NCI-H1092 treated with DMSO at 0.1 percent for 48 hours (cell line): ENCODE data around the gene OR52E5.
A peak's percentile ranks its signal among the peaks of the same experiment; 100 is the strongest.

Experiments
- DNase-seq: peaks from one replicate; lab custom pipeline; 2025; lab: John Stamatoyannopoulos, UW

The OR52E5 gene

DNA sequence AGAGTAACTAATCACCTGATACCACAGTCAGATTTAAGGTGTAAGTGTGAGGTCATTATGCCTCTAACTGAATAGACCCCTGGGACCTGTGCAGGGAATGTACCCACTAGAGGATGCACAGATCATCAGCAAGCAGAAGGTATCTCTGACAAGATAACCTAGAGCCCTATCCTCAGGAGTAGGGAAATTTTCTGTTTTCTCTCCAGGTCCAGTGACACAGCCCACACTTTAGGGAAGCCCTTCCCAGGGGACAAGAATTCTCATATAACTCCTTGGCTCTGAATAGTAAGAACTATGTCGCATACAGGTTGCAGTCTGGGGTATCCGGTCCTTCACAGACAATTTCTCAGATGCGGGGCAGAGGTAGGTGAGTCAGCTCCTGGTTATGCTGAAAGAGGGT is at the start of gene OR52E5:
TSS of gene OR52E5 (plus strand) at position 301 of the 400 bp plus-strand sequence. CDS start 7,569 bp downstream, outside the sequence.
- DNase-seq: no peak

DNA sequence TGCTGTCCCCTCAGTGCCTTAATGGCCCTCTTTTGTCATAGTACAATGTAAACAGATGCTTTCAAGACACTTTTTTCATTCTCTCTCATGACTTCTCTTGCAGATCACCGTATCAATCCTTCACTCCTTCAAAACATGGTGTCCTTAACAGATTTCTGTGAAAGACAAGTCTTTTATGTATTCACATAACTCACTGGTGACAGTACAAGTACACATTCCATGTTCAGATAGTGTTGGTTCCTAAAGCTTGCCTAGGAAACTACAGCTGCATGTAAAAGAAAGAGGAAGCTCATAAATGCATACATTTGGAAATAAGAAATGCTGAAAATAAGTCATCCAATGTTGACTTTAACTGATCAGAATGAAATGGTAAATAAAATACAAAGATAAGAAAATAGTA is 46.3 kb upstream of the OR52E5 start:
- DNase-seq: no peak

DNA sequence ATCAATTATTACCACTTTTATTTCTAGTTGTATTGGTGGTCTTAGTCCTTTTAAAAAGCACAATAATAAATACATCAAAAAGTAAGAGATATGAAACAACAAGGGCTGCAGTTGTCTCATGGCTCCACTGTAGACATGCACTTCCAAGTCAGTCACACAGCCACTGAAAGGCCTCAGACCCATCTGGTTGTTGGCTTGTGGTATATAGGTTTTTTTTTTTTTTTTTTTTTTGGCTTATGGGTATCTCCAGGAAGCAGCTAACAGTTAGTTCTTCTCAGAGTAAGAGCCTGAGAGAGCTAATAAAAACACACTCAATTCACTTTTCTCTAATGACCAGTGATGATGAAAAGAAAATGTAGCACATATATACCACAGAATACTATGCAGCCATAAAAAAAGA is 45.3 kb upstream of the OR52E5 start:
- no peak for DNase-seq

DNA sequence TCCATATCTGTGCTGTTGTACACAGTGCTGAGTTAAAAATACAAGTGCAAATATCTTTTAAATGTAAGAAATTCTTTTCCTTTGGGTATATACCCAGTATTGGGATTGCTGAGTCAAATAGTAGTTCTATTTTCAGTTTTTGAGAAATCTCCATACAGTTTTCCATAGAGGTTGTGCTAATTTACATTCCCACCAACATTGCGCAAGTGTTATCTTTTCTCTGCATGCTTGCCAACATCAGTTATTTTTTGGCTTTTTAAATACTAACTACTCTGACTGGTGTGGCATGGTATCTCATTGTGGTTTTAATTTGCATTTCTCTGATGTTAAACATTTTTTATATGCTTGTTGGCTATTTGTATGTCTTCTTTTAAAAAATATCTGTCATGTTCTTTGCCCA is 42.0 kb upstream of the OR52E5 start:
- DNase-seq: no peak

DNA sequence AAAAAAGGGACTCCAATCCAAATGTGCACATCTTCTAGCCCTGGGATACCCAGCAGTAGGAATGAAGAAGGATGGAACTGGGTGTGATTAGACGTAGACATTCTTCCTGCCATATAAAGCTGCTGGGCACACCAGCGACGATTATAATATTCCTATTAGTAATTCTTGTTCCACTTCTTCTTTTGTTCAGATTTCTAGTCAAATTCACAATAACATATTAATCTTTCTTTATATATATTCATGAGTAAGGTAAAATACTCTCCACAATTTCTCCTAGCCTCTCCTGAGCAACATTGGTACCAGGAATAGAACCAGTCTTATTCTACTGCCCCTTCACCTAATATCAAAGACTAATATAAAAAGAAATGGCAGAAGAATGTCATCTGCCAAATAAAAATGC is 35.4 kb upstream of the OR52E5 start, which contains the start of gene OR52E8:
TSS of gene OR52E8 (minus strand) at position 101 of the 400 bp plus-strand sequence. CDS start at position 101, 0 bp downstream.
- no peak for DNase-seq

DNA sequence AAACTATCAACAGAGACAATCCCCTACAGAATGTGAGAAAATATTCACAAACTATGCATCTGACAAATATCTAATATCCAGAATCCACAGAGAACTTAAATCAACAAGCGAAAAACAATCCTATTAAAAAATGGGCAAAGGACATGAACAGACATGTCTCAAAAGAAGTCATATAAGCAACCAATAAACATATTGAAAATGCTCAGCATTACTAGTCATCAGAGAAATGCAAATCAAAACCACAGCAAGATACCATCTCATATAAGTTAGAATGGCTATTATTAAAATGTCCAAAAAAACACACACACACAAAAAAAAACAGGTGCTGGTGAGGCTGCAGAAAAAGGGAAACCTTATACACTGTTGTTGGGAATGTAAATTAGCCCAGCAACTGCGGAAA is 27.2 kb upstream of the OR52E5 start:
- DNase-seq: no peak

DNA sequence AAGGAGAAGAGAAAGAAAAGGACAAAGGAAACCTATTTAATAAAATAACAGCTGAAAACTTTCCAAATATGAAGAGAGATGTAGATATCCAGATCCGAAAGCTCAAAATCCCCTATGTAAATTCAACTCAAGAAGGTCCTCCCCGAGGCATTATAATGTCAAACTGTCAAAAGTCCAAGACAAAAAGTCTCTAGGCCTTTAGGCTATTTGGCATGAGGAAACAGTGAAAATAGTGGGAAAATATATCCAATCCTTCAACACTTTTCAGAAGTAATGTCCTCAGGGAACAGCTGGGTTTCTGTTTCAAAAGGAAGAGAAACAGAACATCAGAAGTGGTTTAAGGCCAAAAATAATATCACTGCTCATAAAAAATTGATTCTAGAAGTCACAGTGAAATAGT is 14.4 kb upstream of the OR52E5 start:
- no peak for DNase-seq

DNA sequence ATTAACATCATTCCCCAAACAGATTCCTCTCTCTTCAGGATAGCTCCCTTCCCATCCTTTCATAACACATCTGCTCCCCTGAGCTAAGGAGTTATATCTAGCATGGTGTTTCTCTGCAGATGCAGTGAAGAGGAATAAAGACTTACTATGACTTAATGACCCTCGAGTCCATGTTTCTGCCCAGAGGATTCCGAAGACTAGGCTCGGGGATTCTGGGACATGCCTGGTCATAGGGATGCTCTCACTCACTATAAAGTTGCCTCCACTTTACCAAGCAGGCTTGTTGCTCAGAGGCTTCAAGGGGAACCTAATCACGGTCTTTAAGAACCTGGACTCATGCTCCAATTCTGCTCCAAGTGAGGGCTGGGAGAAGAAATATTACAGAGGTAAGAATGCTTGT is 12.7 kb upstream of the OR52E5 start, which contains the start of gene OR52E4:
TSS of gene OR52E4 (plus strand) at position 301 of the 400 bp plus-strand sequence. CDS start 3,664 bp downstream, outside the sequence.
- no peak for DNase-seq

DNA sequence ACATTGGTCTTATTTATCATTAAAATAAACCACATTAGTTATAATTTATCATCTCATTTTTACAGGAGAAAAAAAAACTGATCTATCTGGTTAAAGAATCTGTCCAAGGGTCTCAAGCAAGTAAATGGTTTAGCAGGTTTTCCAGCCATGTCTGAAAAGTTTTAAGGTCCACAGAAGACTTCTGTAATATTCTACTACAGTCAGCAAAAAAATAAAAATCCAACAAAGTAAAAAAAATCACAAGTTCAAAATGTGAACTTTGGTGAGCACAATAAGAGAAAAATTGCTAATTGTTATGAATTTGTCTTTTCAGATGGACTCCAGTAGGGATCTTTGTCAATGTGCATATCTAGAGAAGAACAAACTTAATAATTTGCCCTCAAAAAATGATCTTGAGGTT is 11.3 kb upstream of the OR52E5 start:
- no peak for DNase-seq

DNA sequence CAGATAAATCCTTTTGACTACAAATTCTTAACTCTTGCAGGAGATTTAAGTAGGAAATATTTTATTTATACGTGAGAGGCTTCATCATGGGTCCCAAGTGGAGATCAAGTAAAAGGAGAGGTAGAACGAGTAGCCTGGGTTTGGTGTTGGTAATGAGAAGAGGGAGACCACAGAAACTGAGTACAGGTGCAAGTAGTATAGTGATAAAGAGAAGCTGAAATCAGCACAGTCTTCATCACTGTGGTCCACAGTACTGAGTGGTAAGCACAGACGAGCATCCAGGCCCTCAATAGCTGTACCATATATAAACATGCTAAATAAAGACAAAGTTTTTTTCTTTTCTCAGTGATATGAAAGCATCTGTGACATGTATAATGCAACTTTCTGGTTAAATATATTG is 5.8 kb upstream of the OR52E5 start:
- DNase-seq: no peak

DNA sequence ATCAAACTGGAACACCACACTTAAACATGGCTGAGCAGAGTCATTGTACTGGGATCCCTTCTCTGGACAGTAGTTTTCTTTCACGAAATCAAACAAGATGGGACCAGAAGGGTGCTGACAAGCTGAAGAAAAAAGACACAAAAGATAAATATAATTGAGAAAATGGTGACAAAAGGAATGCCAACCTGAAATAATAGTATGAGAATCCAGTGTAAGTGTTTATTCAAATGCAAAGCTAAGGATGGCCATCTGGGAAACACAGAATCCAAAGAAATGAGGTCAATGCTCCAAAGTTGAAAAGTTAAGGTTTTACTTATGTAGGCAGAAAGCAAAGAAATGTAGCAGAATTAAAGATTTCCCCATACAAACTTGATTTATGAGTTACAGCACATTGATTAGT is 5.3 kb upstream of the OR52E5 start:
- no peak for DNase-seq

DNA sequence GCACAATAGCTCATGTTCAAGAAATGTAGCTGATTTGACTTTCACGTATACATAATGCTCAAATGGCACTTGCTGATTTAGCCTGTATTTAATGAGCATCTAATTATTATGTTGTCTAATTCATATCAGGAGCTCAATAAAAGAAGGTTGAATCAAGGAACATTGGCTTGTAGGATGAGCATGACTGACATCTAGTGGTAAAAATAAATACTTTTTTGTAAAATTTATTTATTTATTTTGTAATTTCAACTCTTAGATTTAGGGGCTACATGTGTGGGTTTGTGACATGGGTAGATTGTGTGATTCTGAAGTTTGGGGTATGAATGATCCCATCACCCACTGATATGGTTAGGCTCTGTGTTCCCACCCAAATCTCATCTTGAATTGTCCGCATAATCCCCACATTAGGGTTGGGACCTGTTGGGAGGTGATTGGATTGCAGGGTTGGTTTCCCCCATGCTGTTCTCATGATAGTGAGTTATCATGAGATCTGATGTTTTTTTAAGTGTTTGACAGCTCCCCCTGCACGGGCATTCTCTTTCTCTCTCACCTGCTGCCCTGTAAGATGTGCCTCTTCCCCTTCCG is 1.7 kb upstream of the OR52E5 start:
- peak; percentile 3 for DNase-seq

DNA sequence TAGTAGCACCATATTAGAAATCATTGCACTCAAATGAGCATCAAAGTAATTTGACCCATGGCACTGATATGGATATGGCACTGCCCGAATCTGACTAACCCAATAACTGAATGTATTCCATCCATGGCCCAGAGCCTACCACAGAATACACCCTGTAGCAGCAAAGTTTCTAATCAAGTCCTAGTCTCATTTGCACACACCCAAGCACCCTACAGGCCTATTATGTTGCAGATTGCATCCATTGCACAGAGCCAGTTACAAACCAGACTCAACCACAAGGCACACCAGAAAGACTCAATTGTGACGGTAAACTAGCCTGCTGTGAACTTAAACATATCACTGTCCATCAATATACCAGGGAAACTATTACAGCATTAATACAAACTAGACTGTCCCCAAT is 6.5 kb downstream of the OR52E5 start:
- no peak for DNase-seq

DNA sequence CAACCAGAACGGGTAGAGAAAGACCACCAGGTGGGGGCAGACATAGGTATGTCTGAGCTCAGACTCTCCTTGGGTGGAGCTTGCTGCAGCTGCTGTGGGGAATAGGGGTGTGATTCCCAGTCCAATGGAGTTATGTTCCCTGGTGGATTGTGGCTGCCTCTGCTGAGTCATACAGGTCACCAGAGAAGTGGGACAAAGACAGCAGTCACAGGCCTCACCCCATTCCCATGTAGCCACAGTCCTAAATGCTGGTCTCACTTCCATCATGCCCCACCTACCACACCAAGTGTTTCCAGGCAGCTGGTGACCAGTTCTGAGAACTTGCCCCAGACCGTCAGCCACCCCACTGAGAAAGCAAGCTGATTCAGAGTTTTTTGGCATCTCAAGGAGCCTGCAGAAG is 17.5 kb downstream of the OR52E5 start:
- no peak for DNase-seq

DNA sequence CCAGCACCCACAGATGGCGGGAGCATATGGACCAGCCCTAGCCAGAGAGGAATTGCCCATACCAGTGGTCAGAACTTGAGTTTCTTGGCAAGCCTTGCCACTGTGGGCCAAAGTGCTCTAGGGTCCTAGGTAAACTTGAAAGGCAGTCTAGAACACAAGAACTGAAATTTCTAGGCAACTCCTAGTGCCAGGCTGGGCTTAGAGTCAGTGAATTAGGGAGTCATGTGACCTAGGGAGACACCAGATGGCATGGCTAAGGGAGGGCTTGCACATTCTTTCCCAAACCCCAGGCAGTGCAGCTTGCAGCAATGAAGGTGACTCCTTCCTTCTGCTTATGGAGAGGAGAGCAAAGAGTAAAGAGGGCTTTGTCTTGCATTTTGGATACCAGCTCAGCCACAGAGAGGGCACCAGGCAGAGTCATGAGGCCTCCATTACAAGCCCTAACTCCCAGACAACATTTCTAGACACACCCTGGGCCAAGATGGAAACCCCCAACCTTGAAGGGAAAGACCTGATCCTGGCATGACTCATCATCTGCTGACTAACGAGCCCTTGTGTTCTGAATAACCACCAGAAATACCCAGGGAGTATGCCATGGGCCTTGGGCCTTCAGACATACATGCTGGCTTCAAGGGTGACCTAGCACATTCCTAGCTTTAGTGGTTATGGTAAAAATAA is 29.9 kb downstream of the OR52E5 start:
- DNase-seq: no peak

DNA sequence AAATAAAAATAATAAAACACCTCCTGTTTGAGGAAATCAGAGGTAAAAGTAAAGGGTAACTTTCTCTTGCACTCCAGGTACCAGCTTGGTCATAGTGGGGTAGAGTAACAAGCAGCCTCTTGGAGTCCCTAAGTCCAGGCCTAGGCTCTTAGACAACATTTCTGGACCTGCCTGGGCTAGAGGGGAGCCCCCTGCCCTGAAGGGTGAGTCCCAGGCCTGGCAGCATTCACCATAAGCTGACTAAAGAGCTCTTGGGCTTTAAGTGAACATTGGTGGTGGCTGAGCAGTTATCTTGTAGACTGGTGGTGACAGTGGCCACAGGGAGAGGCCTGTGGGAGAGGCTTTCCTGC is 30.4 kb downstream of the OR52E5 start:
- DNase-seq: no peak

DNA sequence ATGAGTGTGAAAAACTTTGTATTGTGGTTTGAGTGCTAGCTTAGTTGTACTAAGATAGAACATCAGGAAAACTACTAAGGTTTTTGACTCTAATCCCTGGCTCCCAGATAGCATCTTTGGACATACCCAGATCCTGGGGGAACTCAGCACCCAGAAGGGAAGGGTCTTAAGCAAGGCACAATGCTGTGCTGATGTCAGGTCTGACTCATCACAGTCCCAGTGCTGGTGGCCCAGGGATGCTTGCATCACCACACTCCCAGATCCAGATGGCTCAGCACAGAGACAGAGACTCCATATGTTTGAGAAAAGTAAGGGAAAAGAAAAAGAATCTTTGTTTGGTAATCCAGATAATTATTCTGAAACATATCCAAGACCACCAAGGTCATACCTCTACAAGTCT is 30.8 kb downstream of the OR52E5 start:
- DNase-seq: no peak

DNA sequence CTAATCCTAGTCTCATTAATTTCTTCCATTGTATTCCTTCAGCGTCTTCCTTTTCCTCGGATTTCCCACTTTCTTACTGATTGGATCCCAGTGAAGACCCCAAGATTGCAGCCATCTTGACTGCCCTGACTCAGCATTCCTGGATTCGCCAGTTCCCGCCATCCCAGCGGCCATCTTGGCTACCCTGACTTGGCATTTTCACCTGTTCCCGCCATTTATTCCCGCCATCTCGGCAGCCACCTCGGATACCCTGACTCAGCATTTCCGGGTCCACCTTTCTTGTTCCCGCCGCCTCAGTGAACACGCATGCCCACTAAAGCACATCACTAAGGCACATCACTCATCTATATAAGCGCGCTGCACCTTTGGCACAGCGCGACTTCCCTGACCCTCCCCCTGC is 35.3 kb downstream of the OR52E5 start:
- DNase-seq: no peak

DNA sequence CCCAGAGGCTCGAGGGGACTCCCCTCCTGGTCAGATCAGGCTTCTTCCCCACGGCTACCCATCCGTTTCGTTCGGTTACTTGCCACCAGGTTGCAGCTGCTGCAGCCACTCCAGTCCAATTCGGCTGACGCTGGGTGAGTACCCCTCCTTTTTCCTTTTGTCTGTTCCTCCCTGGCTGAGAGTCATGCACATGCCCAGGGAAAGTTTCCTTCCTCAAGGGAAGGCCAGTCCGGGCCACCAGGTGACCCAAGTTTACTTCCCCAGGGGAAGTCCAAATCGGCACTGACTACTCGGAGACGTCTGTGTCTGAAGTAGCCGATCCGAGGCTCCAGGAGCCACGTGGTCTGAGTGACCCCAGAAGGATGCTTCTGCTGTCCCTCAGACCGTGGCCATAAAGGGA is 35.8 kb downstream of the OR52E5 start:
- no peak for DNase-seq

DNA sequence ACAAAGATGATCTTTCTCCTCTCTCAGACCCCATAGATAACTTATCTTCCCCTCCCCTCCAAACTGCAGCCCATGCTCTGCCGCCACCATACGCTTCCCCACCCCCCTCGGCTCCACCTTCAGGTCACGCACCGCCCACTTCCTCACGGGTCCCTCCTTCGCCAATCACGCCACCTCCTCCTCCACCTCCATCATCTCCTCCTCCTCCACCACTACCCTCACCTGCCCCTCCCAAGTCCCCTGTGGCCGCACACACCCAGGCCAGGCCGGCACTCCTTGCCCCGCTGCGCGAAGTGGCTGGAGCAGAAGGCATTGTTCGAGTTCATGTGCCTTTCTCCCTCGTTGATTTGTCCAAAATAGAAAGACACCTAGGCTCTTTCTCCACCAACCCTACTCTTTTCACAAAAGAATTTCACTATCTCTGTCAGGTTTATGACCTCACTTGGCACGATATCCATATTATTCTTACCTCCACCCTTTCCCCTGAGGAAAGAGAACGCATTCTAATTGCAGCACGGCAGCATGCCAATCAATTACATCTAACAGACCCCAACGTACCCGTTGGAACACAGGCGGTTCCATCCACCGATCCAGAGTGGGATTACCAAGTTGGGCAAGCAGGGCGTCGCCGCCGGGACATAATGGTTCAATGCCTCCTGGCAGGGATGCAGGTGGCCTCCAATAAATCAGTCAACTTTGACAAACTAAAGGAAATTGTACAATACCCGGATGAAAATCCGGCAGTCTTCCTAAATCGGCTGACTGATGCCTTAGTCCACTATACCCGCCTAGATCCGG is 36.8 kb downstream of the OR52E5 start:
- DNase-seq: no peak

DNA sequence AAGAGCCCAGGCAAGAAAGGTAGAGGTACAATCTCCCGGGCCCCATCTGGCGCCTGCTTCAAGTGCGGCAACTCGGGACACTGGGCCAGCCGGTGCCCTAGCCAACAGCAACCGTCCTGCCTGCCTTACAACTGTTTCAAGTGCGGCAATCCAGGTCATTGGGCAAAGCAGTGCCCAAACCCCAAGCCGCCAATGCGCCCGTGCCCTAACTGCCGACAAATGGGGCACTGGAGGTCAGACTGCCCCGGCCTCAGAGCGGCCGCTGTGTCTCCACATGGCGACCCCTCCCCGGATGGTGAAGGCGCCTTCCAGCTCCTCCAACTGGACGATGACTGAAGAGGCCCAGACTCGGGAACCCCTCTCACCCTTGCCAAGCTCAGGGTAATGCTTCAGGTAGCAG is 37.6 kb downstream of the OR52E5 start:
- no peak for DNase-seq

DNA sequence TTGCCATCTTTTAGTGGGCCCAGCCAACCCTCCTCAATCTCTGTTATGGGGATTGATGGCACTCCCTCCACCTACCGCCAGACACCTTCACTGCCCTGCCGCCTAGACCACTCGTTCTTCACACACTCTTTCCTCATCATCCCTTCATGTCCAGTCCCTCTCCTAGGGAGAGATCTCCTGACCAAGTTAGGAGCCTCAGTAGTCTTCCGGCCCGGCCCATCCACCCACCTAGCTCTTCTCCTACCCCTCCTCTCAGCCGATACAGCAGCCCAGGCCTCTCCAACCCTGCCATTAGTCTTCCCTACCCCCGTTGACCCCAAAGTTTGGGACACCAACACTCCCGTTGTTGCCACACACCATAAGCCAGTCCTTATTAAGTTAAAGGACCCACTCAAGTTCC is 38.1 kb downstream of the OR52E5 start:
- DNase-seq: no peak

DNA sequence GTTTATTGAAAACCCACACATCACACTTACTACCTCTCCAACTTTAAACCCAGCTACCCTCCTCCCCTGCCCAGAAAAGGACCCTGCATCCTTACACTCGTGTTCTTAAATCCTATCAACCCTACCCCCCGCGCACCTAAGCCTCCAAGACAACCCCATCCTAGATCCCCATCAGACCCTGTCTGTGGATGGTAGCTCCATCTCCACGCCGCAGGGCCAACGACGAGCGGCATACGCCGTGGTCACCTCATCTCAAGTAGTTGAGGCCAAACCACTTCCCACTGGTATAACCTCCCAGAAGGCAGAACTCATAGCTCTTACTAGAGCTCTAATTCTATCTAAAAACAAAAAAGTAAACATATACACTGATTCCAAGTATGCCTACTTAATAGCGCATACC is 39.7 kb downstream of the OR52E5 start:
- no peak for DNase-seq
